Bronchus fibroblast of lung (primary cell): ENCODE results near the gene HSPA4L. TPM values are rescaled to one million over a fixed set of nuclear protein-coding genes. Genes with fewer than 3 reads are reported as not detected.

Experiments used
- total RNA-seq: library from RNA; depleted of rRNA; stranded (reverse); fragments of >200 nt; gene quantifications from 2 replicates; pipeline ENCODE4 v1.2.3, GENCODE V29; 2015

Gene HSPA4L
- 3.4 and 3.6 TPM in 2 replicates for total RNA-seq

DNA sequence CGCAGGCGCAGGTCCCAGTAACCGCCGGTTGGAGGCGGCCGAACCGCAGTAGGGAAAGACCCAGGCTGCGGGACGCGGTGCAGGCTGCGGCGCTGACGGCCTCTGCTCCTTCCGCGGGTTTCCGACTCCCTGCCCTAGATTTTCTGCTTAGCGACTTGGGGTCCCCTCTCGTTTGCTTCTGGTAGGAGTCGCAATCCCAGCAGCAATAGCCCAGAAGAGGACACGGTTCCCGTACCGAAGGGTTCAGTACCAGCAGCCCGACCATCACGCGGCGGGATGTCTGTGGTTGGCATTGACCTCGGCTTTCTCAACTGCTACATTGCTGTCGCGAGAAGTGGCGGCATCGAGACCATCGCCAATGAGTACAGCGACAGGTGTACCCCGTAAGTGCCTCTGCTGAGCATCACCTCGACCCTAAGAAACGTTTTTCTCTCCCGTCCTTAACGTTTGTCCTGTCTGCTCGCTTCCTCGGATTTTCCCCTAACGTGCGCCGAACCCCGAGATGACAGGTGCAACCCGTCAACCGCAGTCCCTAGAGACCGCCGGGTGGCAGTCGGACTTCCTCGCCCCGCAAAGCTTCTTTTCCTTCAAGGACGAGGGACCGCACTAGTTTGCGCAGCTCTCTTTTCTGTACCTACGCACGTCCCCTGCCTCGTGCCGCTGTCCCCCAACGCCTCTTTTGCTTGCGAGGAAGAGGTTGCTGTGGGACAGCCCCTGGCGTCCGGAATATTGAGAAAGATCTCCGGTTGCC, at the start of gene HSPA4L:
TSS of gene HSPA4L (plus strand) at position 48 of the 751 bp plus-strand sequence. CDS start at position 277, 229 bp downstream.

DNA sequence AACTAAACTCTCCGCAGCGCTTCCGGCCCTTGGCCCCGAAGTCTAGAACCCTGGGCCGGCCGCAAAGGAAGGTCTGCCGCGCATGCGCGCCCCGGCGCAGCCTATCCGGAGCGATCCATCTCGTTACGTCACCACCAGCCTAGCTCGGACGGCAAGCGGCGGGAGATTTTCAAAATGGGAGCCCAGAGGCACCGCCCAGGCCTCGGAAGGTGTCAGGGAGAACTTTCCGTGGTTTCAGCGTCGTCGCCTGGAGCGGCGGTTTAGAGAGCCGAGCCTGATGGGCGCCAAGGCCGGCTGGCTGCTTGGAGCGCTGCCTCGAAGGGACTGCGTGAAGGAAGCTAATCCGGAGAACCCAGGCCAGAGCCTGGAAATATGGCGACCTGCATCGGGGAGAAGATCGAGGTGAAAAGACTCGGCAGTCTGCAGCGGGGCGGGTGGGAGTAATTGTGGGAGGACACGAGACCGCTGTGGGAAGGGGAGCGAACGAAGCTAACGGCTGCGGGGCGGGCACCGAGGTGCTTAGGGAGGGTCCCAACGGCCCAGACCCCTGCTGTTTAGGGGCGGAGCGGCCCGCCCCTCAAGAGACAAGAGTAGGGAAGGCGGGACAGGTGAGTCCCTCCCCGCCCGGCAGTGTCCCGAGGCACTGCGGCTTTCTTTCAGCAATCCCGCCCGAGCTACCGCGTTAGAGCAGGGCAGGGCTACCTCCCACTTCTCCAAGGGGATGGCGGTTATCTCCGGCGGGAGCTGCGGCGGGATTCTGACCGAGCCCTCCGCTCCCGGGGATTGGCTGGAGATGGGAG, 98.8 kb downstream of the HSPA4L start, which contains the start of gene PLK4:
TSS of gene PLK4 (plus strand) at position 131 of the 800 bp plus-strand sequence. CDS start at position 373, 242 bp downstream.

Other genes starting within 250 kb of the HSPA4L start
- gene INTU, start 149.4 kb upstream of the HSPA4L start, total RNA-seq: 1.3 and 1.6 TPM in 2 replicates
- gene SLC25A31, start 51.9 kb upstream of the HSPA4L start, total RNA-seq: not detected in 2 replicates
- gene PLK4, start 98.6 kb downstream of the HSPA4L start, total RNA-seq: 15.0 and 20.8 TPM in 2 replicates
- 6.1 and 6.6 TPM in 2 replicates for gene MFSD8, start 182.9 kb downstream of the HSPA4L start, total RNA-seq
- 2.7 and 8.4 TPM in 2 replicates for gene ABHD18, start 183.1 kb downstream of the HSPA4L start, total RNA-seq